Thymus (tissue), 11 donors: Measurements from ENCODE around the gene EFEMP1. TPM values are rescaled to one million over a fixed set of nuclear protein-coding genes. Genes with fewer than 3 reads are reported as not detected.

Experiments
- DNase-seq, 9 donors: peaks; one replicate each; pipeline ENCODE4 v3.0.0-alpha.2; 2013; ENCODE audit warnings: low spot score in 9 of 9, low read depth in 6 of 9, missing footprints in 1 of 9
- H3K27ac ChIP-seq, 2 donors: one replicate each; pipeline ENCODE4 v1.5.1; 2013; ENCODE audit warnings: control low read depth in 1 of 2, low read depth in 1 of 2, low read length in 1 of 2, mild to moderate bottlenecking in 1 of 2, moderate library complexity in 1 of 2
- H3K27me3 ChIP-seq, 2 donors: one replicate each; pipeline ENCODE4 v1.5.1; 2013; ENCODE audit warnings: low read length in 1 of 2; ENCODE audit not compliant: control insufficient read depth in 2 of 2, insufficient read depth in 1 of 2
- H3K36me3 ChIP-seq, 2 donors: one replicate each; pipeline ENCODE4 v1.5.1; 2013; ENCODE audit warnings: low read length in 1 of 2, mild to moderate bottlenecking in 1 of 2, moderate library complexity in 1 of 2; ENCODE audit not compliant: control insufficient read depth in 2 of 2, insufficient read depth in 2 of 2
- H3K4me1 ChIP-seq, 2 donors: one replicate each; pipeline ENCODE4 v1.5.1; 2013; ENCODE audit warnings: low read length in 2 of 2; ENCODE audit not compliant: control insufficient read depth in 2 of 2, insufficient read depth in 2 of 2
- H3K4me3 ChIP-seq, 2 donors: one replicate each; pipeline ENCODE4 v1.5.1; 2013; ENCODE audit warnings: low read length in 2 of 2, control low read depth in 1 of 2, mild to moderate bottlenecking in 1 of 2
- H3K9me3 ChIP-seq, 2 donors: one replicate each; pipeline ENCODE4 v1.5.1; 2013; ENCODE audit warnings: low read length in 1 of 2, mild to moderate bottlenecking in 1 of 2; ENCODE audit not compliant: control insufficient read depth in 2 of 2, insufficient read depth in 1 of 2
- WGBS: extraction: QIAGEN DNeasy Blood & Tissue Kit; methylation state at CpG from one replicate; pipeline ENCODE4 v1.1.7; 2013; 5-methylcytosine and 5-hydroxymethylcytosine counted together
- polyA plus RNA-seq: library from polyadenylated mRNA; stranded (reverse); fragments of 200-250 nt; gene quantifications from one replicate; pipeline ENCODE4 v1.2.3, GENCODE V29; 2013
- total RNA-seq: library from RNA; stranded (reverse); fragments of 120-200 nt; gene quantifications from one replicate; pipeline ENCODE4 v1.2.4, GENCODE V29; 2013
- donor health status: healthy.

EFEMP1 gene
- total and polyA plus RNA-seq, 2 donors, result 4.0 to 24.3 TPM

- no peak for DNase-seq
- Histone ChIP-seq H3K4me1 (no peaks in the 10 kb centered on the region), H3K4me3 (no peak overlapping the region), H3K36me3 (no peaks in the 10 kb centered on the region), H3K27ac (no peak overlapping the region), H3K9me3 (no peaks in the 10 kb centered on the region), H3K27me3 (no peaks in the 10 kb centered on the region)
- WGBS, result 87% methylated on average over 2 of the region's 2 CpGs
Measured at GRCh38 chr2:55894720-55895119, 28.9 kb downstream of the EFEMP1 start.

GRCh38 chr2:55891671-55892094 is 31.9 kb downstream of the EFEMP1 start:
- no peaks in the 10 kb centered on the region for H3K36me3 ChIP-seq
- WGBS, result 49% methylated on average over 2 of the region's 2 CpGs
- no peak for DNase-seq
- H3K27ac ChIP-seq, result no peak overlapping the region
- no peaks in the 10 kb centered on the region for H3K4me1 ChIP-seq
- H3K27me3 ChIP-seq, result no peaks in the 10 kb centered on the region
- H3K4me3 ChIP-seq, result no peak overlapping the region
- H3K9me3 ChIP-seq, result no peaks in the 10 kb centered on the region

- DNase-seq, result no peak
- no peaks in the 10 kb centered on the region for H3K4me1 ChIP-seq
- no peaks in the 10 kb centered on the region for H3K36me3 ChIP-seq
- no peaks in the 10 kb centered on the region for H3K27me3 ChIP-seq
- H3K9me3 ChIP-seq, result no peaks in the 10 kb centered on the region
- WGBS, result 96% methylated on average over 3 of the region's 3 CpGs
- no peak overlapping the region for H3K4me3 ChIP-seq
- H3K27ac ChIP-seq, result no peak overlapping the region
Measured at GRCh38 chr2:55888936-55889335, 34.6 kb downstream of the EFEMP1 start.

- Histone ChIP-seq H3K27me3 (no peaks in the 10 kb centered on the region), H3K27ac (no peak overlapping the region), H3K36me3 (no peaks in the 10 kb centered on the region), H3K9me3 (no peaks in the 10 kb centered on the region), H3K4me3 (no peak overlapping the region), H3K4me1 (no peaks in the 10 kb centered on the region)
- DNase-seq, result no peak
- WGBS, result 91% methylated on average over 7 of the region's 7 CpGs
Measured at GRCh38 chr2:55887901-55888624, 35.5 kb downstream of the EFEMP1 start.

GRCh38 chr2:55887351-55887750 is 36.2 kb downstream of the EFEMP1 start:
- Histone ChIP-seq H3K27ac (no peak overlapping the region), H3K36me3 (no peaks in the 10 kb centered on the region), H3K4me1 (no peaks in the 10 kb centered on the region), H3K9me3 (no peaks in the 10 kb centered on the region), H3K4me3 (no peak overlapping the region), H3K27me3 (no peaks in the 10 kb centered on the region)
- no peak for DNase-seq
- WGBS, result 85% methylated on average over 2 of the region's 2 CpGs

GRCh38 chr2:55885944-55886281 is 37.7 kb downstream of the EFEMP1 start:
- Histone ChIP-seq H3K27me3 (no peaks in the 10 kb centered on the region), H3K36me3 (no peaks in the 10 kb centered on the region), H3K27ac (no peak overlapping the region), H3K4me3 (no peak overlapping the region), H3K9me3 (no peaks in the 10 kb centered on the region), H3K4me1 (no peaks in the 10 kb centered on the region)
- DNase-seq, result no peak

- Histone ChIP-seq H3K9me3 (no peaks in the 10 kb centered on the region), H3K27me3 (no peaks in the 10 kb centered on the region), H3K4me3 (no peak overlapping the region), H3K27ac (no peak overlapping the region), H3K36me3 (no peaks in the 10 kb centered on the region), H3K4me1 (no peaks in the 10 kb centered on the region)
- no peak for DNase-seq
- 87% methylated on average over 11 of the region's 11 CpGs for WGBS
Measured at GRCh38 chr2:55885127-55885943, 38.2 kb downstream of the EFEMP1 start.

- H3K9me3 ChIP-seq, result no peaks in the 10 kb centered on the region
- no peaks in the 10 kb centered on the region for H3K36me3 ChIP-seq
- 96% methylated on average over 1 of the region's 1 CpG for WGBS
- no peak for DNase-seq
- no peak overlapping the region for H3K4me3 ChIP-seq
- H3K27ac ChIP-seq, result no peak overlapping the region
- H3K27me3 ChIP-seq, result no peaks in the 10 kb centered on the region
- H3K4me1 ChIP-seq, result no peaks in the 10 kb centered on the region
Measured at GRCh38 chr2:55883829-55884228, 39.8 kb downstream of the EFEMP1 start.

- 72% methylated on average over 3 of the region's 3 CpGs for WGBS
- DNase-seq, result no peak
- H3K4me1 ChIP-seq, result no peaks in the 10 kb centered on the region
- H3K36me3 ChIP-seq, result no peaks in the 10 kb centered on the region
- no peaks in the 10 kb centered on the region for H3K27me3 ChIP-seq
- no peak overlapping the region for H3K27ac ChIP-seq
- no peaks in the 10 kb centered on the region for H3K9me3 ChIP-seq
- no peak overlapping the region for H3K4me3 ChIP-seq
Measured at GRCh38 chr2:55883357-55883756, 40.2 kb downstream of the EFEMP1 start.
